ENCODE results near the gene SEPTIN3. TPM values are rescaled to one million over a fixed set of nuclear protein-coding genes. Genes with fewer than 3 reads are reported as not detected.

The SEPTIN3 gene
- total RNA-seq, 1 donor from 2014 or later: 0.36 TPM

GRCh38 chr22:41935015-41935351, 34.3 kb upstream of the SEPTIN3 start:
- no peak for DNase-seq (ENCODE audit: low spot score)
- peaks cover 2% of the 10 kb centered on the region for H3K27me3 Mint-ChIP-seq (ENCODE audit: unreplicated experiment)
- H3K36me3 Mint-ChIP-seq (ENCODE audit: low read depth, unreplicated experiment): no peaks in the 10 kb centered on the region
- TF ChIP-seq CTCF (IDR thresholded peaks at IDR 0.05; ENCODE audit: unreplicated experiment): no peak
- H3K4me3 Mint-ChIP-seq (ENCODE audit: unreplicated experiment): no peak overlapping the region
- H3K4me1 Mint-ChIP-seq (ENCODE audit: unreplicated experiment): no peaks in the 10 kb centered on the region
- H3K9me3 Mint-ChIP-seq (ENCODE audit: unreplicated experiment): no peaks in the 10 kb centered on the region
- H3K27ac Mint-ChIP-seq (ENCODE audit: unreplicated experiment): no peak overlapping the region

GRCh38 chr22:41935509-41935908, 33.7 kb upstream of the SEPTIN3 start:
- H3K27ac Mint-ChIP-seq (ENCODE audit: unreplicated experiment): no peak overlapping the region
- no peaks in the 10 kb centered on the region for H3K9me3 Mint-ChIP-seq (ENCODE audit: unreplicated experiment)
- H3K4me3 Mint-ChIP-seq (ENCODE audit: unreplicated experiment): no peak overlapping the region
- peaks cover 2% of the 10 kb centered on the region for H3K27me3 Mint-ChIP-seq (ENCODE audit: unreplicated experiment)
- no peaks in the 10 kb centered on the region for H3K4me1 Mint-ChIP-seq (ENCODE audit: unreplicated experiment)
- TF ChIP-seq CTCF (IDR thresholded peaks at IDR 0.05; ENCODE audit: unreplicated experiment): no peak
- no peaks in the 10 kb centered on the region for H3K36me3 Mint-ChIP-seq (ENCODE audit: low read depth, unreplicated experiment)
- DNase-seq (ENCODE audit: low spot score): no peak

- Mint-ChIP-seq H3K36me3 (ENCODE audit: low read depth, unreplicated experiment) (no peaks in the 10 kb centered on the region), H3K27me3 (ENCODE audit: unreplicated experiment) (peaks cover 4% of the 10 kb centered on the region), H3K27ac (ENCODE audit: unreplicated experiment) (no peak overlapping the region), H3K9me3 (ENCODE audit: unreplicated experiment) (no peaks in the 10 kb centered on the region), H3K4me1 (ENCODE audit: unreplicated experiment) (peaks cover 2% of the 10 kb centered on the region), H3K4me3 (ENCODE audit: unreplicated experiment) (no peak overlapping the region)
- DNase-seq (ENCODE audit: low spot score): no peak
- no peak for TF ChIP-seq CTCF (IDR thresholded peaks at IDR 0.05; ENCODE audit: unreplicated experiment)
Observed at GRCh38 chr22:41936894-41937169, 32.4 kb upstream of the SEPTIN3 start.

- peak; percentile 4 for DNase-seq (ENCODE audit: low spot score)
- Mint-ChIP-seq H3K4me3 (ENCODE audit: unreplicated experiment) (no peak overlapping the region), H3K27me3 (ENCODE audit: unreplicated experiment) (peaks cover 2% of the 10 kb centered on the region), H3K4me1 (ENCODE audit: unreplicated experiment) (peaks cover 7% of the 10 kb centered on the region), H3K27ac (ENCODE audit: unreplicated experiment) (peak overlapping the region; percentile 24), H3K9me3 (ENCODE audit: unreplicated experiment) (no peaks in the 10 kb centered on the region), H3K36me3 (ENCODE audit: low read depth, unreplicated experiment) (no peaks in the 10 kb centered on the region)
- TF ChIP-seq CTCF (IDR thresholded peaks at IDR 0.05; ENCODE audit: unreplicated experiment): no peak
Observed at GRCh38 chr22:41939981-41940831, 29.0 kb upstream of the SEPTIN3 start.

- H3K36me3 Mint-ChIP-seq (ENCODE audit: low read depth, unreplicated experiment): no peaks in the 10 kb centered on the region
- no peak overlapping the region for H3K27ac Mint-ChIP-seq (ENCODE audit: unreplicated experiment)
- peak; percentile 86 for TF ChIP-seq CTCF (IDR thresholded peaks at IDR 0.05; ENCODE audit: unreplicated experiment)
- H3K4me1 Mint-ChIP-seq (ENCODE audit: unreplicated experiment): peaks cover 12% of the 10 kb centered on the region
- peak; percentile 90 for DNase-seq (ENCODE audit: low spot score)
- H3K4me3 Mint-ChIP-seq (ENCODE audit: unreplicated experiment): no peak overlapping the region
- H3K27me3 Mint-ChIP-seq (ENCODE audit: unreplicated experiment): peaks cover 2% of the 10 kb centered on the region
- no peaks in the 10 kb centered on the region for H3K9me3 Mint-ChIP-seq (ENCODE audit: unreplicated experiment)
Observed at GRCh38 chr22:41940832-41941765, 28.1 kb upstream of the SEPTIN3 start.

All from endothelial cell (in vitro differentiated cells).